ENCODE data around the gene DNALI1.
"Not testable (repeated sequence)": the region's sequence is repeated elsewhere in the genome, so short reads cannot be mapped to it uniquely, and the experiment has no call there.

The DNALI1 gene

GRCh38 chr1:37557402-37557801 lies 662 bp downstream of the DNALI1 start:
- no peak for DNase-seq

- DNase-seq, result no peak
Measured at GRCh38 chr1:37558411-37558810, 1.7 kb downstream of the DNALI1 start.

GRCh38 chr1:37559080-37559479 lies 2.3 kb downstream of the DNALI1 start:
- DNase-seq, result no peak

GRCh38 chr1:37559957-37560379 lies 3.2 kb downstream of the DNALI1 start:
- not testable (repeated sequence) for DNase-seq

GRCh38 chr1:37560401-37561132 lies 3.8 kb downstream of the DNALI1 start:
- no peak for DNase-seq

GRCh38 chr1:37561133-37562132 lies 4.7 kb downstream of the DNALI1 start:
- DNase-seq, result peak; percentile 37

- no peak for DNase-seq
Measured at GRCh38 chr1:37562984-37563383, 6.2 kb downstream of the DNALI1 start.

GRCh38 chr1:37564892-37565291 lies 8.2 kb downstream of the DNALI1 start:
- DNase-seq, result no peak

GRCh38 chr1:37567023-37567422 lies 10.3 kb downstream of the DNALI1 start:
- no peak for DNase-seq

GRCh38 chr1:37570528-37571334 lies 14.0 kb downstream of the DNALI1 start:
- DNase-seq, result no peak

- no peak for DNase-seq
Measured at GRCh38 chr1:37574834-37575480, 18.2 kb downstream of the DNALI1 start.

GRCh38 chr1:37575692-37576091 lies 19.0 kb downstream of the DNALI1 start:
- no peak for DNase-seq

- DNase-seq, result not testable (repeated sequence)
Measured at GRCh38 chr1:37584544-37584943, 27.8 kb downstream of the DNALI1 start.

- DNase-seq, result no peak
Measured at GRCh38 chr1:37588939-37589338, 32.2 kb downstream of the DNALI1 start.

GRCh38 chr1:37593726-37594125 lies 37.0 kb downstream of the DNALI1 start:
- no peak for DNase-seq

GRCh38 chr1:37595440-37596181 lies 38.9 kb downstream of the DNALI1 start, which contains the start of gene GNL2:
Gene GNL2 (minus strand): TSS chr1:37595937. CDS start chr1:37595822, 115 bp downstream.
- peak; percentile 96 for DNase-seq

- DNase-seq, result no peak
Measured at GRCh38 chr1:37596182-37596667, 39.5 kb downstream of the DNALI1 start.

GRCh38 chr1:37599940-37600339 lies 43.2 kb downstream of the DNALI1 start:
- no peak for DNase-seq

GRCh38 chr1:37601441-37601840 lies 44.7 kb downstream of the DNALI1 start:
- DNase-seq, result no peak

- DNase-seq, result no peak
Measured at GRCh38 chr1:37602750-37603694, 46.3 kb downstream of the DNALI1 start.

All from T1000 (cell line).